PFSK-1 (cell line): ENCODE results near the gene OR10G4.

Source experiments
- FOXP2 ChIP-seq: optimal IDR thresholded peaks from 2 replicates; pipeline ENCODE3; 2011; ENCODE audit warnings: borderline replicate concordance, control low read depth, inconsistent platforms; ENCODE audit not compliant: insufficient read depth; ENCODE audit errors: extremely low read length, extremely low read depth
- POLR2AphosphoS5 ChIP-seq: IDR thresholded peaks from 2 replicates; pipeline ENCODE4 v1.6.1; 2012; ENCODE audit warnings: low read depth, mild to moderate bottlenecking, control low read depth, low read length, moderate library complexity
- REST ChIP-seq, 2 experiments: IDR thresholded peaks; 2 replicates each; pipeline versions ENCODE4 v1.6.1 to v1.8.0; 2011 to 2012; ENCODE audit warnings: low read depth in 2 of 2, low read length in 2 of 2, control low read depth in 1 of 2, inconsistent platforms in 1 of 2, mild to moderate bottlenecking in 1 of 2, moderate library complexity in 1 of 2; ENCODE audit not compliant: insufficient read depth in 1 of 2
- SIN3A ChIP-seq: IDR thresholded peaks from 2 replicates; pipeline ENCODE4 v1.6.1; 2012; ENCODE audit warnings: mild to moderate bottlenecking, low read length, moderate library complexity, borderline replicate concordance; ENCODE audit not compliant: insufficient read depth
- TAF1 ChIP-seq: IDR thresholded peaks from 2 replicates; pipeline ENCODE4 v1.6.1; 2012; ENCODE audit warnings: low read length, control low read depth, borderline replicate concordance; ENCODE audit not compliant: insufficient read depth

Gene OR10G4

DNA sequence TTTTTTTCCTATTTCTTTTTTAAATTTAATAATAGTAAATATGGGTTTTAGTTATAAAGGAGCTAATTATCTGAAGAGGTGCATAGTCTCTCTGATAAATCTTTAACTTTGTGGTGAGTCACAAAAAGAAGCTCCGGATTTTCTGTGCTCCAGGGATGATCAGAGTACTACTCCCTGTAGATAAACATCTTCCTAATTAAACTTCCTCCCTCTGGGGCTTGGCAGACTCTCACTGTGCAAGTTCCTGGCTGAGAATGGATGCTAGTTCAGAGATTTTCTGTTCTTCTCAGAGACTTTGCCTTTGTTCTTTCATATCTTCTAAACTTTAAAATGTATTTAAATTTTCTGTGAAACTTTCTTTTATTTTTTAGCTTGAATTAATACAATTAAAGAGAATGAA is 28.5 kb downstream of the OR10G4 start, which contains the start of gene OR10G7:
Gene OR10G7, minus strand, starts transcription at position 72 of the 400 bp plus-strand sequence. CDS start 2,324 bp downstream, outside the sequence.
- TF ChIP-seq REST (IDR thresholded peaks at IDR 0.05; ENCODE audit: insufficient read depth in 1 of 2, low read depth in 2 of 2, low read length in 2 of 2) (0 out of 4 replicates have a peak, but pooled peaks of 1 of the 2 experiments have one; percentile 25), POLR2AphosphoS5 (no peak), SIN3A (no peak), FOXP2 (no peak), TAF1 (no peak)

DNA sequence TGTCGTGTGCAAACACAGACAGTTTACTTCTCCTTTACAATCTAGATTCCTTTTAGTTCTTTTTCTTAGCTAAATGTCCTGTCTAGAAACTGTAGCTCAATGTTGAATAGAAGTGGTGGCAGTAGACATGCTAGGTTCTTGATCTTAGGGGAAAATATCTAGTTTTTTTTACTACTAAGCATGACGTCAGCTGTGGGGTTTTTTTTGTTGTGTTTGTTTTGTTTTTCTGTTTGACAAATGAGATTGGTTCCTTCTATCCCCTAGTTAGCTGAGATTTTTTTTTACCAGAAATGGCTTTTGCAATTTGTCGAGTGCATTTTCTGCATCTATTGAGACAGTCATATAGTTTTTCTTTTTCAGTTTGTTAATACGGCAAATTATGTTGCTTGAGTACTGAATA is 30.6 kb downstream of the OR10G4 start:
- TF ChIP-seq POLR2AphosphoS5 (no peak), SIN3A (no peak), REST (IDR thresholded peaks at IDR 0.05; ENCODE audit: insufficient read depth in 1 of 2, low read depth in 2 of 2, low read length in 2 of 2) (no peak), TAF1 (no peak), FOXP2 (no peak)

DNA sequence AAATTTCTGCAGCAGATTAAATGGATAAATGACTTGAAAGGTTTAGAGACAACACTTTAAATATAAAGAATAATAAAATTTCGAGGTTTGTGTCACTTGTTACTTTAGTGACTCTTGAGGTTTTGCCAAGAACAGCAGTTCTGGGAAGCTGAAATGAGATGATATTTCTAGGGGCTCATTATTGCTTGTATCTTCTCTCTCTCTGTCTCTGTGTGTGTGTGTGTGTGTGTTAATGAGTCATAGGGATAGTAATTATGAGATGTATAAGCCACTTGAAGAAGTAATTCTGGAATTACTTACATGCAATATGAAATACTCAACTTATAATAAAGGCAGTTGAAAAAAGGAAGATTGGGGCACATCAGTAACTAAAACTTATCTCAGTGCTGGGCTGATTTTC is 38.0 kb downstream of the OR10G4 start:
- no peak for TF ChIP-seq TAF1
- no peak for TF ChIP-seq FOXP2
- TF ChIP-seq SIN3A = no peak
- TF ChIP-seq REST (IDR thresholded peaks at IDR 0.05; ENCODE audit: insufficient read depth in 1 of 2, low read depth in 2 of 2, low read length in 2 of 2) = no peak
- no peak for TF ChIP-seq POLR2AphosphoS5

DNA sequence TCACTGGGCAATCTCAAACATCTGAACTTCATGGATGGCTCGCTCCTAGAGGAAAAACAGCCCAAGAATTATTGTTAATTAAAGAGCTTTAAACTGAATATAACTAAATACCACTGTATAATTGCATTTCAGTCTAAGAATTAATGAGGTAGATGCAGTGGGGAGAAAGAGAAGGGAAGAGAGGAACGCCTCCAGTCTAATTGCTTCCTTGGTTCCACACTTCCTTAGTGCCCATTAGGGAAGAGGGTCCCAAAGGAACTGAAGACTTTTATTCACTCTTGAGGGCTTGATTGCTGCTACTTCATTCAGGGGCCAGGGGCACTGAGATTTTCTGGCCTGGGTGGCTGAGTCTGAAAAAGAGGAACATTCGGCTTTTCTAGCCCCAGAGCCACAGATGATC is 40.2 kb downstream of the OR10G4 start:
- TF ChIP-seq POLR2AphosphoS5 (no peak), SIN3A (no peak), TAF1 (no peak), REST (IDR thresholded peaks at IDR 0.05; ENCODE audit: insufficient read depth in 1 of 2, low read depth in 2 of 2, low read length in 2 of 2) (no peak), FOXP2 (no peak)
